Neuronal stem cell (in vitro differentiated cells): ENCODE data around the gene COL4A4.
"Not testable (repeated sequence)": the region's sequence is repeated elsewhere in the genome, so short reads cannot be mapped to it uniquely, and the experiment has no call there.

Experiments used
- DNase-seq: peaks from one replicate; pipeline ENCODE4 v3.0.0-alpha.2; 2013; ENCODE audit warnings: low spot score
- H2AFZ ChIP-seq: one replicate; pipeline ENCODE4 v1.6.1; 2013; ENCODE audit warnings: mild to moderate bottlenecking, low read length, inconsistent platforms
- H2AK5ac ChIP-seq: 2 replicates; pipeline ENCODE4 v1.6.1; 2013; ENCODE audit warnings: low read depth, mild to moderate bottlenecking, inconsistent platforms, low read length, moderate library complexity, mixed read lengths
- H2BK120ac ChIP-seq: 2 replicates; pipeline ENCODE4 v1.6.1; 2013; ENCODE audit warnings: low read depth, mild to moderate bottlenecking, inconsistent platforms, low read length, moderate library complexity, mixed read lengths
- H2BK12ac ChIP-seq: one replicate; pipeline ENCODE4 v1.6.1; 2013; ENCODE audit warnings: low read length, inconsistent platforms
- H2BK15ac ChIP-seq: 2 replicates; pipeline ENCODE4 v1.6.1; 2013; ENCODE audit warnings: mild to moderate bottlenecking, low read length, inconsistent platforms, mixed read lengths
- H2BK5ac ChIP-seq: one replicate; pipeline ENCODE4 v1.6.1; 2013; ENCODE audit warnings: inconsistent platforms, mild to moderate bottlenecking, low read length, moderate library complexity
- H3K14ac ChIP-seq: one replicate; pipeline ENCODE4 v1.6.1; 2013; ENCODE audit warnings: low read length, inconsistent platforms
- H3K18ac ChIP-seq: 2 replicates; pipeline ENCODE4 v1.6.1; 2013; ENCODE audit warnings: low read length, inconsistent platforms
- H3K23ac ChIP-seq: 2 replicates; pipeline ENCODE4 v1.6.1; 2013; ENCODE audit warnings: low read depth, mild to moderate bottlenecking, mixed read lengths, low read length, inconsistent platforms; ENCODE audit not compliant: poor library complexity
- H3K27ac ChIP-seq: replicated peaks from 3 replicates; pipeline ENCODE4 v1.5.1; 2013; ENCODE audit warnings: low read length, inconsistent platforms
- H3K27me3 ChIP-seq, 3 experiments: 2 replicates each; pipeline ENCODE4 v1.6.1; 2013; ENCODE audit warnings: low read length in 3 of 3, mild to moderate bottlenecking in 2 of 3, inconsistent platforms in 1 of 3, low read depth in 1 of 3, mixed read lengths in 1 of 3, moderate library complexity in 1 of 3; ENCODE audit not compliant: control insufficient read depth in 3 of 3, insufficient read depth in 3 of 3
- H3K36me3 ChIP-seq, 2 donors: replicated peaks in 1 of 2; 2 replicates each; pipeline ENCODE4 v1.6.1; 2013; ENCODE audit warnings: low read length in 2 of 2; ENCODE audit not compliant: control insufficient read depth in 2 of 2, insufficient read depth in 2 of 2
- H3K4ac ChIP-seq: 2 replicates; pipeline ENCODE4 v1.6.1; 2013; ENCODE audit warnings: inconsistent platforms, mild to moderate bottlenecking, low read length, moderate library complexity
- H3K4me1 ChIP-seq, 2 donors: 1 replicate in 1 of 2; 2 replicates in 1 of 2; pipeline ENCODE4 v1.6.1; 2013; ENCODE audit warnings: low read length in 2 of 2, low read depth in 1 of 2; ENCODE audit not compliant: control insufficient read depth in 2 of 2, insufficient read depth in 1 of 2
- H3K4me2 ChIP-seq: one replicate; pipeline ENCODE4 v1.6.1; 2013; ENCODE audit warnings: mild to moderate bottlenecking, low read length, inconsistent platforms; ENCODE audit not compliant: insufficient read depth, poor library complexity, severe bottlenecking
- H3K4me3 ChIP-seq, 2 donors: 2 replicates each; pipeline ENCODE4 v1.5.1; 2013; ENCODE audit warnings: low read length in 2 of 2, mild to moderate bottlenecking in 2 of 2, inconsistent platforms in 1 of 2, moderate library complexity in 1 of 2
- H3K79me1 ChIP-seq: one replicate; pipeline ENCODE4 v1.6.1; 2013; ENCODE audit warnings: low read depth, mild to moderate bottlenecking, inconsistent platforms, low read length, moderate library complexity
- H3K9ac ChIP-seq: one replicate; pipeline ENCODE4 v1.6.1; 2013; ENCODE audit warnings: mild to moderate bottlenecking, low read depth, low read length, inconsistent platforms; ENCODE audit not compliant: poor library complexity
- H3K9me3 ChIP-seq, 2 donors: replicated peaks in 1 of 2; 2 replicates each; pipeline versions ENCODE3 to v1.6.1; 2013; ENCODE audit warnings: low read length in 2 of 2, mild to moderate bottlenecking in 2 of 2, inconsistent platforms in 1 of 2, low read depth in 1 of 2, mixed read lengths in 1 of 2, moderate library complexity in 1 of 2; ENCODE audit not compliant: control insufficient read depth in 2 of 2, insufficient read depth in 1 of 2
- H4K8ac ChIP-seq: one replicate; pipeline ENCODE4 v1.6.1; 2013; ENCODE audit warnings: low read depth, mild to moderate bottlenecking, inconsistent platforms, low read length, moderate library complexity
- H4K91ac ChIP-seq: one replicate; pipeline ENCODE4 v1.6.1; 2013; ENCODE audit warnings: low read length, low read depth, mild to moderate bottlenecking, inconsistent platforms; ENCODE audit not compliant: poor library complexity
- WGBS, 2 donors: extraction: QIAGEN DNeasy Blood & Tissue Kit; methylation state at CpG; one replicate each; pipeline ENCODE4 v1.1.7; 2013; ENCODE audit warnings: missing lambda C conversion rate in 2 of 2, mixed read lengths in 1 of 2; ENCODE audit not compliant: insufficient read length in 2 of 2, insufficient replicate concordance in 1 of 2; ENCODE audit errors: extremely low coverage in 2 of 2; 5-methylcytosine and 5-hydroxymethylcytosine counted together

Gene COL4A4

GRCh38 chr2:227179988-227180685 is 16.1 kb upstream of the COL4A4 start:
- Histone ChIP-seq H4K8ac (no peak overlapping the region), H3K27ac (no peak overlapping the region), H2BK5ac (no peak overlapping the region), H3K18ac (no peak overlapping the region), H4K91ac (no peak overlapping the region), H3K9ac (no peak overlapping the region), H3K4me3 (no peak overlapping the region), H2AFZ (peak overlapping the region; percentile 24), H3K4me2 (no peak overlapping the region), H3K27me3 (no peaks in the 10 kb centered on the region), H3K14ac (no peak overlapping the region), H2BK12ac (no peak overlapping the region), H2BK15ac (no peak overlapping the region), H3K4ac (no peak overlapping the region), H2BK120ac (no peak overlapping the region), H3K9me3 (no peaks in the 10 kb centered on the region), H3K23ac (no peak overlapping the region), H3K79me1 (no peaks in the 10 kb centered on the region), H3K36me3 (no peaks in the 10 kb centered on the region), H3K4me1 (peaks cover 0 to 3% of the 10 kb centered on the region in 2 donors), H2AK5ac (no peak overlapping the region)
- no CpG with 5 or more reads among the region's 11 CpGs for WGBS, 2 donors
- DNase-seq: no peak

- no CpG with 5 or more reads among the region's 12 CpGs for WGBS, 2 donors
Measured at GRCh38 chr2:227177592-227178336, 13.8 kb upstream of the COL4A4 start.

GRCh38 chr2:227171779-227172178 is 7.8 kb upstream of the COL4A4 start:
- not testable (repeated sequence) for H3K4me3 ChIP-seq, H3K4me2 ChIP-seq, H3K4me1 ChIP-seq, H2AFZ ChIP-seq, DNase-seq, H3K27ac ChIP-seq, H3K4ac ChIP-seq, H2BK5ac ChIP-seq, H4K91ac ChIP-seq, H2AK5ac ChIP-seq, H3K9me3 ChIP-seq, H3K14ac ChIP-seq, H2BK15ac ChIP-seq, H3K9ac ChIP-seq, H3K23ac ChIP-seq, H3K36me3 ChIP-seq, H4K8ac ChIP-seq, H2BK120ac ChIP-seq, H2BK12ac ChIP-seq, H3K79me1 ChIP-seq, H3K18ac ChIP-seq
- H3K27me3 ChIP-seq: peaks cover 0 to 15% (median 0%) of the 10 kb centered on the region in 3 experiments
- no CpG with 5 or more reads among the region's 11 CpGs for WGBS, 2 donors

More at GRCh38 chr2:227177592-227178336, 13.8 kb upstream of the COL4A4 start:
- no peak overlapping the region for H2BK12ac ChIP-seq
- H4K8ac ChIP-seq: no peak overlapping the region
- no peak overlapping the region for H2BK120ac ChIP-seq
- H4K91ac ChIP-seq: no peak overlapping the region
- DNase-seq: no peak
- no peak overlapping the region for H3K23ac ChIP-seq
- H3K14ac ChIP-seq: no peak overlapping the region
- H3K4me3 ChIP-seq: no peak overlapping the region
- no peak overlapping the region for H3K9ac ChIP-seq
- H3K9me3 ChIP-seq: no peaks in the 10 kb centered on the region
- no peak overlapping the region for H2BK5ac ChIP-seq
- H3K4me1 ChIP-seq: peaks cover 0 to 3% of the 10 kb centered on the region in 2 donors
- no peaks in the 10 kb centered on the region for H3K79me1 ChIP-seq
- no peaks in the 10 kb centered on the region for H3K27me3 ChIP-seq
- no peak overlapping the region for H3K27ac ChIP-seq
- H3K36me3 ChIP-seq: no peaks in the 10 kb centered on the region
- H3K4me2 ChIP-seq: no peak overlapping the region
- H3K18ac ChIP-seq: no peak overlapping the region
- H2BK15ac ChIP-seq: no peak overlapping the region
- H2AK5ac ChIP-seq: no peak overlapping the region
- H3K4ac ChIP-seq: no peak overlapping the region
- no peak overlapping the region for H2AFZ ChIP-seq

- Histone ChIP-seq H3K27ac (no peak overlapping the region), H2BK12ac (no peak overlapping the region), H4K91ac (no peak overlapping the region), H4K8ac (no peak overlapping the region), H3K4me2 (peak overlapping the region; percentile 100), H2AFZ (peak overlapping the region; percentile 85), H3K79me1 (no peaks in the 10 kb centered on the region), H3K36me3 (no peaks in the 10 kb centered on the region), H3K9me3 (no peaks in the 10 kb centered on the region), H3K14ac (no peak overlapping the region), H3K18ac (peak overlapping the region; percentile 44), H3K4me3 (peak overlapping the region in 1 of 2 donors; percentile 80), H3K4ac (no peak overlapping the region), H3K4me1 (peaks cover 2 to 9% of the 10 kb centered on the region in 2 donors), H2BK5ac (no peak overlapping the region), H3K23ac (peak overlapping the region; percentile 17), H2AK5ac (peak overlapping the region; percentile 52), H2BK15ac (no peak overlapping the region), H2BK120ac (no peak overlapping the region), H3K27me3 (peaks cover 6 to 78% (median 33%) of the 10 kb centered on the region in 3 experiments), H3K9ac (peak overlapping the region; percentile 83)
- WGBS, 2 donors: no CpG with 5 or more reads among the region's 38 CpGs
- peak; percentile 17 for DNase-seq
Measured at GRCh38 chr2:227164763-227165291, 822 bp upstream of the COL4A4 start.
